IMR-90 (cell line): ENCODE data around the gene UGT1A4. TPM values are rescaled to one million over a fixed set of nuclear protein-coding genes. Genes with fewer than 3 reads are reported as not detected.

ENCODE experiments used
- ATAC-seq: fragments of 200-7000 bp; cut with Tn5 transposase; 2 replicates; pipeline ENCODE4 v1.9.1; 2020; ENCODE audit warnings: low read depth, mild to moderate bottlenecking, moderate library complexity
- BruUV-seq: library from RNA; stranded (reverse); fragments of 400-500 nt; replicated peaks from 2 replicates; lab custom pipeline; 2021; lab: Mats Ljungman, UMichigan
- CTCF ChIA-PET: fragments of 300-600 bp; formaldehyde crosslinking; extraction: SDS; loops from one replicate; lab custom pipeline; 2021; ENCODE audit warnings: antibody characterized with exemption; lab: Yijun Ruan, JAX
- POLR2A ChIA-PET: fragments of 300-600 bp; sonication (Branson Sonifier 250); formaldehyde crosslinking; loops from one replicate; lab custom pipeline; 2022; ENCODE audit warnings: antibody characterized with exemption; ENCODE audit not compliant: unreplicated experiment; lab: Charles Lee
- DNase-seq: peaks from one replicate; pipeline ENCODE4 v3.0.0; 2013
- H2AFZ ChIP-seq: replicated peaks from 2 replicates; pipeline ENCODE3; 2013; ENCODE audit warnings: low read length, mild to moderate bottlenecking; ENCODE audit not compliant: poor library complexity
- H2AK5ac ChIP-seq: 2 replicates; pipeline ENCODE4 v1.6.1; 2013; ENCODE audit warnings: low read depth, low read length, inconsistent platforms
- H2AK9ac ChIP-seq: replicated peaks from 2 replicates; pipeline ENCODE3; 2013; ENCODE audit warnings: mild to moderate bottlenecking, low read depth, low read length, moderate library complexity; ENCODE audit not compliant: poor library complexity
- H2BK120ac ChIP-seq: 2 replicates; pipeline ENCODE4 v1.6.1; 2013; ENCODE audit warnings: low read depth, low read length, inconsistent platforms
- H2BK15ac ChIP-seq: 3 replicates; pipeline ENCODE4 v1.6.1; 2013; ENCODE audit warnings: low read depth, low read length, inconsistent platforms
- H2BK20ac ChIP-seq: 2 replicates; pipeline ENCODE4 v1.6.1; 2013; ENCODE audit warnings: low read depth, mild to moderate bottlenecking, inconsistent platforms, low read length, moderate library complexity
- H2BK5ac ChIP-seq: 2 replicates; pipeline ENCODE4 v1.6.1; 2013; ENCODE audit warnings: mild to moderate bottlenecking, low read depth, low read length, inconsistent platforms; ENCODE audit not compliant: poor library complexity, severe bottlenecking
- H3K14ac ChIP-seq: replicated peaks from 2 replicates; pipeline ENCODE4 v1.6.1; 2013; ENCODE audit warnings: low read depth, low read length, inconsistent platforms
- H3K18ac ChIP-seq: 2 replicates; pipeline ENCODE4 v1.6.1; 2013; ENCODE audit warnings: low read depth, low read length, control low read depth
- H3K23ac ChIP-seq: 2 replicates; pipeline ENCODE4 v1.6.1; 2013; ENCODE audit warnings: low read depth, low read length, inconsistent platforms
- H3K27ac ChIP-seq: 2 replicates; pipeline ENCODE4 v1.5.1; 2013; ENCODE audit warnings: mild to moderate bottlenecking, control low read depth, low read length; ENCODE audit not compliant: insufficient read depth
- H3K27me3 ChIP-seq: 2 replicates; pipeline ENCODE4 v1.6.1; 2013; ENCODE audit warnings: low read length; ENCODE audit not compliant: control insufficient read depth, insufficient read depth
- H3K36me3 ChIP-seq: 2 replicates; pipeline ENCODE4 v1.6.1; 2013; ENCODE audit warnings: low read length, mixed read lengths; ENCODE audit not compliant: control insufficient read depth, insufficient read depth
- H3K4ac ChIP-seq: 2 replicates; pipeline ENCODE4 v1.6.1; 2013; ENCODE audit warnings: low read depth, low read length, inconsistent platforms
- H3K4me1 ChIP-seq: 2 replicates; pipeline ENCODE4 v1.6.1; 2013; ENCODE audit warnings: low read length, mixed read lengths; ENCODE audit not compliant: control insufficient read depth, insufficient read depth
- H3K4me2 ChIP-seq: 2 replicates; pipeline ENCODE4 v1.6.1; 2013; ENCODE audit warnings: low read depth, mild to moderate bottlenecking, control low read depth, low read length, moderate library complexity
- H3K4me3 ChIP-seq: 2 replicates; pipeline ENCODE4 v1.5.1; 2013; ENCODE audit warnings: low read depth, mild to moderate bottlenecking, control low read depth, low read length, moderate library complexity; ENCODE audit not compliant: insufficient read depth
- H3K56ac ChIP-seq: 2 replicates; pipeline ENCODE4 v1.6.1; 2013; ENCODE audit warnings: low read length, inconsistent platforms; ENCODE audit not compliant: insufficient read depth; ENCODE audit errors: extremely low read depth
- H3K79me1 ChIP-seq, 2 experiments: 2 replicates each; pipeline ENCODE4 v1.6.1; 2013; ENCODE audit warnings: low read length in 2 of 2, inconsistent platforms in 1 of 2, low read depth in 1 of 2
- H3K9ac ChIP-seq: 2 replicates; pipeline ENCODE4 v1.6.1; 2013; ENCODE audit warnings: low read depth, low read length, control low read depth
- H3K9me1 ChIP-seq: 2 replicates; pipeline ENCODE4 v1.6.1; 2013; ENCODE audit warnings: low read length, inconsistent platforms; ENCODE audit not compliant: insufficient read depth
- H3K9me3 ChIP-seq: 2 replicates; pipeline ENCODE4 v1.6.1; 2013; ENCODE audit warnings: low read length; ENCODE audit not compliant: control insufficient read depth, insufficient read depth
- H4K20me1 ChIP-seq: 2 replicates; pipeline ENCODE4 v1.6.1; 2013; ENCODE audit warnings: low read length, inconsistent platforms; ENCODE audit not compliant: insufficient read depth
- H4K5ac ChIP-seq: 2 replicates; pipeline ENCODE4 v1.6.1; 2013; ENCODE audit warnings: mild to moderate bottlenecking, low read depth, low read length, control low read depth
- H4K8ac ChIP-seq, 2 experiments: 2 replicates each; pipeline ENCODE4 v1.6.1; 2013; ENCODE audit warnings: low read depth in 2 of 2, low read length in 2 of 2, control low read depth in 1 of 2, inconsistent platforms in 1 of 2
- H4K91ac ChIP-seq: 2 replicates; pipeline ENCODE4 v1.6.1; 2013; ENCODE audit warnings: low read depth, low read length, inconsistent platforms; ENCODE audit not compliant: insufficient read depth
- CEBPB ChIP-seq: IDR thresholded peaks from 2 replicates; pipeline ENCODE4 v1.6.1; 2012; ENCODE audit warnings: low read depth, low read length, improper control_type of control experiment
- CHD1 ChIP-seq: IDR thresholded peaks from 2 replicates; pipeline ENCODE4 v1.6.1; 2012; ENCODE audit warnings: low read depth, low read length, improper control_type of control experiment
- ELK1 ChIP-seq: fragments of 150-350 bp; IDR thresholded peaks from 2 replicates; pipeline ENCODE4 v1.6.1; 2016; ENCODE audit warnings: low read depth, mild to moderate bottlenecking, low read length, moderate library complexity, borderline replicate concordance
- FOS ChIP-seq: fragments of 150-350 bp; IDR thresholded peaks from 2 replicates; pipeline ENCODE4 v1.6.1; 2016; ENCODE audit warnings: low read depth, low read length
- POLR2A ChIP-seq: IDR thresholded peaks from 2 replicates; pipeline ENCODE4 v1.6.1; 2012; ENCODE audit warnings: mild to moderate bottlenecking, low read depth, low read length
- RAD21 ChIP-seq: IDR thresholded peaks from 2 replicates; pipeline ENCODE4 v1.6.1; 2012; ENCODE audit warnings: low read length, improper control_type of control experiment
- RCOR1 ChIP-seq: IDR thresholded peaks from 2 replicates; pipeline ENCODE4 v1.6.1; 2012; ENCODE audit warnings: mild to moderate bottlenecking, low read length, improper control_type of control experiment; ENCODE audit not compliant: insufficient replicate concordance
- USF2 ChIP-seq: fragments of 150-350 bp; IDR thresholded peaks from 2 replicates; pipeline ENCODE4 v1.6.1; 2017; ENCODE audit warnings: mild to moderate bottlenecking, antibody characterized with exemption, low read length, low read depth
- WGBS, 2 experiments: methylation state at CpG; one replicate each; pipeline versions ENCODE4 v1.1.5 to v1.1.7; 2013; ENCODE audit warnings: missing lambda C conversion rate in 2 of 2; ENCODE audit not compliant: insufficient read length in 1 of 2; ENCODE audit errors: extremely low coverage in 2 of 2; 5-methylcytosine and 5-hydroxymethylcytosine counted together
- dilution Hi-C: fragments of 300-500 bp; cut with HindIII; formaldehyde crosslinking; loops from one replicate; pipeline ENCODE4 v1.14.3; 2018; ENCODE audit warnings: low sequenced_read_pairs; ENCODE audit not compliant: unreplicated experiment
- in situ Hi-C: fragments of 300-500 bp; cut with MboI; formaldehyde crosslinking; loops from 3 replicates; pipeline ENCODE4 v1.14.3; 2019; ENCODE audit warnings: low sequenced_read_pairs, inconsistent platforms, mixed read lengths
- intact Hi-C: fragments of 100-400 bp; cut with micrococcal nuclease; formaldehyde crosslinking; loops from 2 replicates; pipeline ENCODE4 v1.10.0; 2022
- polyA plus RNA-seq, 3 experiments: library from polyadenylated mRNA; depleted of rRNA; stranded (reverse); fragments of >200 nt; gene quantifications; 2 replicates each; pipeline ENCODE4 v1.2.3, GENCODE V29; 2012; ENCODE audit warnings: low replicate concordance in 1 of 3
- total RNA-seq: library from RNA; depleted of rRNA; stranded (reverse); fragments of >200 nt; gene quantifications from 2 replicates; pipeline ENCODE4 v1.2.3, GENCODE V29; 2012

The UGT1A4 gene
- total and polyA plus RNA-seq, 2 of the 4 experiments (the other 2 are of a cell fraction), result not detected

- ATAC-seq (no peak), DNase-seq (no peak)
- H2BK5ac ChIP-seq, result no peak overlapping the region
- no peaks in the 10 kb centered on the region for H3K79me1 ChIP-seq
- no CpG with 5 or more reads among the region's 8 CpGs for WGBS, 2 experiments
- peak overlapping the region; percentile 32 for H2AFZ ChIP-seq
- in situ Hi-C loops, result no loop called here
- H3K9ac ChIP-seq, result no peak overlapping the region
- no peak overlapping the region for H4K91ac ChIP-seq
- H4K20me1 ChIP-seq, result no peaks in the 10 kb centered on the region
- POLR2A ChIA-PET, result no interaction called here
- no peak overlapping the region for H3K14ac ChIP-seq
- H3K4ac ChIP-seq, result no peak overlapping the region
- no peak overlapping the region for H3K27ac ChIP-seq
- no peak overlapping the region for H2AK9ac ChIP-seq
- H3K56ac ChIP-seq, result no peak overlapping the region
- H2BK120ac ChIP-seq, result no peak overlapping the region
- no peaks in the 10 kb centered on the region; the same call in 1 of the 2 replicates for H3K9me3 ChIP-seq
- H2BK15ac ChIP-seq, result no peak overlapping the region
- no peak overlapping the region for H2BK20ac ChIP-seq
- no peaks in the 10 kb centered on the region for H3K4me1 ChIP-seq
- intact Hi-C loops, result no loop called here
- peaks cover 34% of the 10 kb centered on the region for H3K27me3 ChIP-seq
- H3K4me3 ChIP-seq, result no peak overlapping the region
- H4K8ac ChIP-seq, result no peak overlapping the region
- CTCF ChIA-PET, result no interaction called here
- H2AK5ac ChIP-seq, result no peak overlapping the region
- TF ChIP-seq CEBPB (no peak), CHD1 (no peak), RAD21 (no peak), POLR2A (no peak), ELK1 (no peak), FOS (no peak), RCOR1 (no peak), USF2 (no peak)
- no TSS peak for BruUV-seq
- no peaks in the 10 kb centered on the region for H3K36me3 ChIP-seq
- H3K23ac ChIP-seq, result no peak overlapping the region
- dilution Hi-C loops, result no loop called here
- no peaks in the 10 kb centered on the region for H3K9me1 ChIP-seq
- no peak overlapping the region for H4K5ac ChIP-seq
- no peak overlapping the region for H3K4me2 ChIP-seq
- H3K18ac ChIP-seq, result no peak overlapping the region
Observed at GRCh38 chr2:233803994-233804393, 85.5 kb downstream of the UGT1A4 start.
